Upper lobe of left lung (tissue), 6 donors: ENCODE measurements around the gene NPR2. TPM values are rescaled to one million over a fixed set of nuclear protein-coding genes. Genes with fewer than 3 reads are reported as not detected.

Experiments used
- ATAC-seq, 2 donors: fragments of 200-7000 bp; cut with Tn5 transposase; one replicate each; pipeline ENCODE4 v1.9.1; 2022; ENCODE audit warnings: mild to moderate bottlenecking in 2 of 2, moderate library complexity in 2 of 2; ENCODE audit not compliant: low FRiP score in 2 of 2
- DNase-seq, 2 donors: peaks; one replicate each; pipeline ENCODE4 v3.0.0-alpha.2; 2019 to 2020
- H3K27ac ChIP-seq, 4 donors: fragments of 200-600 bp; sonication (generic); one replicate each; pipeline ENCODE4 v1.5.1; 2016 to 2019
- H3K27me3 ChIP-seq, 4 donors: fragments of 200-600 bp; sonication (generic); one replicate each; pipeline ENCODE4 v1.5.1; 2017 to 2019
- H3K36me3 ChIP-seq, 4 donors: fragments of 200-600 bp; sonication (generic); one replicate each; pipeline ENCODE4 v1.5.1; 2016 to 2019
- H3K4me1 ChIP-seq, 4 donors: fragments of 200-600 bp; sonication (generic); one replicate each; pipeline ENCODE4 v1.5.1; 2018 to 2019
- H3K4me3 ChIP-seq, 4 donors: fragments of 200-600 bp; sonication (generic); one replicate each; pipeline ENCODE4 v1.5.1; 2017 to 2019; ENCODE audit warnings: mild to moderate bottlenecking in 2 of 4, moderate library complexity in 1 of 4
- H3K9me3 ChIP-seq, 4 donors: fragments of 200-600 bp; sonication (generic); one replicate each; pipeline ENCODE4 v1.5.1; 2018 to 2019
- CTCF ChIP-seq, 6 experiments: fragments of 450-650 bp in 4 of 6; fragments of 200-600 bp in 2 of 6; sonication (generic) in 2 of 6; IDR thresholded peaks; one replicate each; pipeline ENCODE4 v1.5.1; 2016 to 2019; ENCODE audit warnings: antibody characterized with exemption in 6 of 6
- EP300 ChIP-seq, 4 donors: sonication (generic); formaldehyde crosslinking; IDR thresholded peaks; one replicate each; pipeline ENCODE4 v1.5.1; 2017; ENCODE audit warnings: antibody characterized with exemption in 4 of 4, control low read depth in 2 of 4
- POLR2A ChIP-seq, 4 donors: fragments of 450-650 bp; IDR thresholded peaks; one replicate each; pipeline ENCODE4 v1.5.1; 2016 to 2017; ENCODE audit warnings: antibody characterized with exemption in 4 of 4, mild to moderate bottlenecking in 2 of 4
- POLR2AphosphoS5 ChIP-seq, 2 donors: sonication (generic); formaldehyde crosslinking; IDR thresholded peaks; one replicate each; pipeline ENCODE4 v1.5.1; 2017; ENCODE audit warnings: antibody characterized with exemption in 2 of 2
- WGBS, 2 donors: methylation state at CpG; one replicate each; pipeline ENCODE4 v1.1.5; 2017 to 2018; 5-methylcytosine and 5-hydroxymethylcytosine counted together
- total RNA-seq, 6 donors: library from RNA; depleted of rRNA in 4 of 6; stranded (reverse); fragments of >200 nt in 4 of 6; gene quantifications; one replicate each; pipeline versions ENCODE4 v1.1.0 to v1.2.1, GENCODE V29; 2016 to 2021
- donor health status: DM: no; HTN: no; CAD: no; lungs with moderate emphysema.
- donor health status: DM: no; HTN: yes; CAD: no; lungs with severe emphysema.

NPR2 gene
- total RNA-seq, 6 donors from 2014 or later = 8.3 to 46.1 (median 13.1) TPM

- Histone ChIP-seq H3K36me3 (peaks cover 0 to 68% (median 38%) of the 10 kb centered on the region in 4 donors), H3K4me1 (peaks cover under 1 to 4% (median 2%) of the 10 kb centered on the region in 4 donors), H3K4me3 (no peak overlapping the region), H3K9me3 (no peaks in the 10 kb centered on the region), H3K27me3 (no peaks in the 10 kb centered on the region), H3K27ac (no peak overlapping the region)
- DNase-seq = no peak
- TF ChIP-seq CTCF (IDR thresholded peaks at IDR 0.05) = no peak
- no peak for TF ChIP-seq POLR2AphosphoS5 (IDR thresholded peaks at IDR 0.05)
- no peak for TF ChIP-seq POLR2A (IDR thresholded peaks at IDR 0.05)
- TF ChIP-seq EP300 (IDR thresholded peaks at IDR 0.05) = no peak
- WGBS, 2 donors = 97 to 98% methylated on average over 8 of the region's 8 CpGs
- no peak for ATAC-seq
Observed at GRCh38 chr9:35806101-35806500, 14.7 kb downstream of the NPR2 start.

GRCh38 chr9:35808433-35808832 lies 17.0 kb downstream of the NPR2 start:
- ATAC-seq (no peak), DNase-seq (no peak)
- no peak overlapping the region for H3K4me3 ChIP-seq
- peaks cover 21 to 24% (median 23%) of the 10 kb centered on the region in 4 donors for H3K4me1 ChIP-seq
- H3K36me3 ChIP-seq = peaks cover 0 to 52% (median 24%) of the 10 kb centered on the region in 4 donors
- WGBS, 2 donors = 92 to 93% methylated on average over 9 of the region's 9 CpGs
- H3K27me3 ChIP-seq = no peaks in the 10 kb centered on the region
- TF ChIP-seq EP300 (IDR thresholded peaks at IDR 0.05) (no peak), POLR2A (IDR thresholded peaks at IDR 0.05) (no peak), POLR2AphosphoS5 (IDR thresholded peaks at IDR 0.05) (no peak), CTCF (IDR thresholded peaks at IDR 0.05) (no peak)
- H3K9me3 ChIP-seq = no peaks in the 10 kb centered on the region
- H3K27ac ChIP-seq = no peak overlapping the region

- no peaks in the 10 kb centered on the region for H3K27me3 ChIP-seq
- peaks cover 29 to 36% (median 34%) of the 10 kb centered on the region in 4 donors for H3K4me1 ChIP-seq
- H3K27ac ChIP-seq = no peak overlapping the region
- WGBS, 2 donors = 92% methylated on average over 2 to 7 of the region's 7 CpGs
- no peak for ATAC-seq
- H3K4me3 ChIP-seq = no peak overlapping the region
- H3K9me3 ChIP-seq = no peaks in the 10 kb centered on the region
- peaks cover 0 to 44% (median 23%) of the 10 kb centered on the region in 4 donors for H3K36me3 ChIP-seq
- TF ChIP-seq POLR2A (IDR thresholded peaks at IDR 0.05) = no peak
- no peak for TF ChIP-seq CTCF (IDR thresholded peaks at IDR 0.05)
- no peak for TF ChIP-seq POLR2AphosphoS5 (IDR thresholded peaks at IDR 0.05)
- TF ChIP-seq EP300 (IDR thresholded peaks at IDR 0.05) = no peak
- DNase-seq = no peak
Observed at GRCh38 chr9:35810122-35810521, 18.7 kb downstream of the NPR2 start.

- Histone ChIP-seq H3K27me3 (no peaks in the 10 kb centered on the region), H3K9me3 (no peaks in the 10 kb centered on the region), H3K36me3 (peaks cover 0 to 32% (median 12%) of the 10 kb centered on the region in 4 donors), H3K4me1 (peaks cover 29 to 36% (median 34%) of the 10 kb centered on the region in 4 donors), H3K27ac (peak overlapping the region in 3 of 4 donors; percentile 49 to 97 (median 71)), H3K4me3 (peak overlapping the region; percentile 51 to 64 (median 54))
- no peak for ATAC-seq
- WGBS, 2 donors = 6 to 16% methylated on average over 10 to 12 of the region's 12 CpGs
- no peak for DNase-seq
- TF ChIP-seq CTCF (IDR thresholded peaks at IDR 0.05) (no peak), POLR2AphosphoS5 (IDR thresholded peaks at IDR 0.05) (no peak), EP300 (IDR thresholded peaks at IDR 0.05) (no peak), POLR2A (IDR thresholded peaks at IDR 0.05) (no peak)
Observed at GRCh38 chr9:35811381-35812024, 20.1 kb downstream of the NPR2 start.
